ENCODE measurements around the gene RGL1. TPM values are rescaled to one million over a fixed set of nuclear protein-coding genes. Genes with fewer than 3 reads are reported as not detected.

Gene RGL1
- polyA plus RNA-seq, 3 donors: 3.2 to 34.4 (median 18.4) TPM

- H3K27ac ChIP-seq (ENCODE audit: low read depth, low read length): no peak overlapping the region
- WGBS, 3 donors: 56 to 64% (median 57%) methylated on average over 1 of the region's 1 CpG
These were observed 154.0 kb downstream of the RGL1 start for GRCh38 chr1:183958958-183959357.

- WGBS, 3 donors: 83 to 96% (median 94%) methylated on average over 5 of the region's 5 CpGs
- H3K27ac ChIP-seq (ENCODE audit: low read depth, low read length): no peak overlapping the region
These were observed 156.2 kb downstream of the RGL1 start for GRCh38 chr1:183961132-183961531.

- H3K27ac ChIP-seq (ENCODE audit: low read depth, low read length): no peak overlapping the region
- 88 to 95% (median 93%) methylated on average over 3 of the region's 3 CpGs for WGBS, 3 donors
These were observed 158.0 kb downstream of the RGL1 start for GRCh38 chr1:183962903-183963302.

- WGBS, 3 donors: 90 to 98% (median 93%) methylated on average over 1 of the region's 1 CpG
- H3K27ac ChIP-seq (ENCODE audit: low read depth, low read length): no peak overlapping the region
These were observed 160.8 kb downstream of the RGL1 start for GRCh38 chr1:183965726-183966125.

- 71 to 95% (median 89%) methylated on average over 3 of the region's 3 CpGs for WGBS, 3 donors
These were observed 161.6 kb downstream of the RGL1 start for GRCh38 chr1:183966487-183966886.

GRCh38 chr1:183967914-183968313 lies 163.0 kb downstream of the RGL1 start:
- 86 to 97% (median 88%) methylated on average over 2 of the region's 2 CpGs for WGBS, 3 donors
- no peak overlapping the region for H3K27ac ChIP-seq (ENCODE audit: low read depth, low read length)

More at GRCh38 chr1:183966487-183966886, 161.6 kb downstream of the RGL1 start:
- no peak overlapping the region for H3K27ac ChIP-seq (ENCODE audit: low read depth, low read length)

GRCh38 chr1:183968386-183968785 lies 163.5 kb downstream of the RGL1 start:
- no peak overlapping the region for H3K27ac ChIP-seq (ENCODE audit: low read depth, low read length)
- WGBS, 3 donors: 72 to 92% (median 89%) methylated on average over 5 of the region's 5 CpGs

GRCh38 chr1:183970516-183971300 lies 165.8 kb downstream of the RGL1 start:
- H3K27ac ChIP-seq (ENCODE audit: low read depth, low read length): no peak overlapping the region
- 49 to 85% (median 66%) methylated on average over 4 of the region's 4 CpGs for WGBS, 3 donors

GRCh38 chr1:183975651-183976050 lies 170.7 kb downstream of the RGL1 start:
- no peak overlapping the region for H3K27ac ChIP-seq (ENCODE audit: low read depth, low read length)
- WGBS, 3 donors: 85 to 96% (median 93%) methylated on average over 3 of the region's 3 CpGs

GRCh38 chr1:183977717-183978116 lies 172.8 kb downstream of the RGL1 start:
- H3K27ac ChIP-seq (ENCODE audit: low read depth, low read length): no peak overlapping the region
- WGBS, 3 donors: 77 to 86% (median 80%) methylated on average over 2 of the region's 2 CpGs

Other genes with a start within 250 kb of the RGL1 start
- gene NCF2, start 214.7 kb upstream of the RGL1 start, polyA plus RNA-seq: 10 to 100 TPM in 2 of 3 donors, 1 to 10 TPM in 1; 4.0 to 30.8 (median 22.5) TPM
- 100 to 1,000 TPM in 1 of 3 donors, 10 to 100 TPM in 2; 30.5 to 137 (median 73.8) TPM for gene ARPC5, start 169.3 kb upstream of the RGL1 start, polyA plus RNA-seq
- gene APOBEC4, start 151.8 kb upstream of the RGL1 start, polyA plus RNA-seq: under 1 TPM in 1 of 3 donors, not detected in 2; 0.02 TPM
- gene COLGALT2, start 232.6 kb downstream of the RGL1 start, polyA plus RNA-seq: 1 to 10 TPM in 2 of 3 donors, under 1 TPM in 1; 0.24 to 1.2 (median 1.2) TPM
- 10 to 100 TPM in 2 of 3 donors, 1 to 10 TPM in 1; 7.2 to 19.8 (median 15.2) TPM for gene TSEN15, start 246.6 kb downstream of the RGL1 start, polyA plus RNA-seq